Sigmoid colon (tissue), 7 donors: ENCODE measurements around the gene SNF8. TPM values are rescaled to one million over a fixed set of nuclear protein-coding genes. Genes with fewer than 3 reads are reported as not detected.

Source experiments
- DNase-seq: peaks from one replicate; pipeline ENCODE4 v3.0.0-alpha.2; 2019
- H3K27ac ChIP-seq, 4 donors: fragments of 200-600 bp; sonication (generic); one replicate each; pipeline ENCODE4 v1.5.1; 2016 to 2019; ENCODE audit warnings: mild to moderate bottlenecking in 1 of 4
- H3K27me3 ChIP-seq, 3 donors: fragments of 200-600 bp; sonication (generic); one replicate each; pipeline ENCODE4 v1.5.1; 2019; ENCODE audit warnings: mild to moderate bottlenecking in 1 of 3
- H3K36me3 ChIP-seq, 4 donors: fragments of 200-600 bp; sonication (generic); one replicate each; pipeline ENCODE4 v1.5.1; 2016 to 2019
- H3K4me1 ChIP-seq, 4 donors: fragments of 200-600 bp; sonication (generic); one replicate each; pipeline ENCODE4 v1.5.1; 2017 to 2019
- H3K4me3 ChIP-seq, 4 donors: fragments of 200-600 bp; sonication (generic); one replicate each; pipeline ENCODE4 v1.5.1; 2017 to 2019; ENCODE audit warnings: mild to moderate bottlenecking in 2 of 4, moderate library complexity in 1 of 4
- H3K9me3 ChIP-seq, 4 donors: fragments of 200-600 bp in 3 of 4; sonication (generic) in 3 of 4; one replicate each; pipeline versions ENCODE4 v1.5.1 to v1.6.1; 2013 to 2019
- CTCF ChIP-seq, 4 experiments: fragments of 450-650 bp in 3 of 4; fragments of 200-600 bp in 1 of 4; IDR thresholded peaks; one replicate each; pipeline ENCODE4 v1.5.1; 2016 to 2019; ENCODE audit warnings: antibody characterized with exemption in 4 of 4, mild to moderate bottlenecking in 3 of 4, moderate library complexity in 2 of 4
- EP300 ChIP-seq, 4 donors: sonication (generic); formaldehyde crosslinking; IDR thresholded peaks; one replicate each; pipeline ENCODE4 v1.6.1; 2017; ENCODE audit warnings: antibody characterized with exemption in 4 of 4
- POLR2A ChIP-seq, 2 donors: fragments of 450-650 bp; IDR thresholded peaks; one replicate each; pipeline ENCODE4 v1.6.1; 2016; ENCODE audit warnings: antibody characterized with exemption in 2 of 2, mild to moderate bottlenecking in 2 of 2, moderate library complexity in 2 of 2
- POLR2AphosphoS5 ChIP-seq, 4 donors: sonication (generic); formaldehyde crosslinking; IDR thresholded peaks; one replicate each; pipeline ENCODE4 v1.6.1; 2017; ENCODE audit warnings: antibody characterized with exemption in 4 of 4
- WGBS, 2 donors: extraction: QIAGEN DNeasy Blood & Tissue Kit; methylation state at CpG; one replicate each; pipeline ENCODE4 v1.1.7; 2013; 5-methylcytosine and 5-hydroxymethylcytosine counted together
- intact Hi-C: fragments of 100-400 bp; cut with DNase I; formaldehyde crosslinking; loops from one replicate; pipeline ENCODE4 v1.15.1; 2023
- polyA plus RNA-seq, 3 donors: library from polyadenylated mRNA; stranded (reverse); fragments of 200-250 nt; gene quantifications; one replicate each; pipeline ENCODE4 v1.2.3, GENCODE V29; 2013
- total RNA-seq, 4 donors: library from RNA; depleted of rRNA; stranded (reverse); fragments of >200 nt; gene quantifications; one replicate each; pipeline ENCODE4 v1.1.0, GENCODE V29; 2016
- donor health status: healthy with polysubstance abuse.
- donor health status: Bipolar disorder and iron deficiency.
- donor health status: healthy.

Gene SNF8
- total and polyA plus RNA-seq, 7 donors: 74.1 to 174 (median 94.5) TPM

GRCh38 chr17:48990882-48991357 lies 46.3 kb upstream of the SNF8 start:
- Histone ChIP-seq H3K27ac (no peak overlapping the region), H3K27me3 (peaks cover 28 to 97% (median 75%) of the 10 kb centered on the region in 3 donors), H3K4me3 (no peak overlapping the region), H3K9me3 (peaks cover 0 to 3% (median 0%) of the 10 kb centered on the region in 4 donors), H3K4me1 (peaks cover 0 to 5% (median 4%) of the 10 kb centered on the region in 4 donors), H3K36me3 (no peaks in the 10 kb centered on the region)
- WGBS, 2 donors: 16 to 17% methylated on average over 2 of the region's 2 CpGs
- DNase-seq: no peak
- TF ChIP-seq EP300 (IDR thresholded peaks at IDR 0.05): no peak
- no peak for TF ChIP-seq POLR2AphosphoS5 (IDR thresholded peaks at IDR 0.05)
- no peak for TF ChIP-seq CTCF (IDR thresholded peaks at IDR 0.05)
- no peak for TF ChIP-seq POLR2A (IDR thresholded peaks at IDR 0.05)
- intact Hi-C loops: loop anchor here (5.0 to 10.0 kb wide), 2 partner anchors 264 to 376 kb away; partner anchors contain the start of genes HOXB13, HOXB7 and HOXB8

DNA sequence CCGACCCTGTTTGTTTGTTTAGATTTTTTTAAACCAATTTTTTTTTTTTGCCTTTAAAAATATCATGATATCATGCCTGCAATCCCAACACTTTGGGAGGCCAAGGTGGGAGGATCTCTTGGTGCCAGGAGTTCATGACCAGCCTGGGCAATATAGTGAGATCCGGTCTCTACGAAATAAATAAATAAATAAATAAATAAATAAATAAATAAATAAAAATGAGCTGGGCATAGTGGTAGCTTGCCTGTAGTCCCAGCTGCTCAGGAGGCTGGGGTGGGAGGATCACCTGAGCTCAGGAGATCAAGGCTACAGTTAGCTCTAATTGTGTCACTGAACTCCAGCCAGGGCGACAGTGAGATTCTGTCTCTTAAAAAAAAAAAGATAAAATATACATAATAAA lies 44.5 kb upstream of the SNF8 start:
- 63 to 83% methylated on average over 4 of the region's 4 CpGs for WGBS, 2 donors
- peaks cover 0 to 3% (median 0%) of the 10 kb centered on the region in 4 donors for H3K9me3 ChIP-seq
- intact Hi-C loops: no loop called here
- H3K36me3 ChIP-seq: no peaks in the 10 kb centered on the region
- H3K27ac ChIP-seq: no peak overlapping the region
- H3K4me1 ChIP-seq: no peaks in the 10 kb centered on the region
- H3K4me3 ChIP-seq: no peak overlapping the region
- TF ChIP-seq POLR2A (IDR thresholded peaks at IDR 0.05): no peak
- TF ChIP-seq CTCF (IDR thresholded peaks at IDR 0.05): no peak
- no peak for TF ChIP-seq EP300 (IDR thresholded peaks at IDR 0.05)
- peaks cover 11 to 91% (median 60%) of the 10 kb centered on the region in 3 donors for H3K27me3 ChIP-seq
- no peak for DNase-seq

DNA sequence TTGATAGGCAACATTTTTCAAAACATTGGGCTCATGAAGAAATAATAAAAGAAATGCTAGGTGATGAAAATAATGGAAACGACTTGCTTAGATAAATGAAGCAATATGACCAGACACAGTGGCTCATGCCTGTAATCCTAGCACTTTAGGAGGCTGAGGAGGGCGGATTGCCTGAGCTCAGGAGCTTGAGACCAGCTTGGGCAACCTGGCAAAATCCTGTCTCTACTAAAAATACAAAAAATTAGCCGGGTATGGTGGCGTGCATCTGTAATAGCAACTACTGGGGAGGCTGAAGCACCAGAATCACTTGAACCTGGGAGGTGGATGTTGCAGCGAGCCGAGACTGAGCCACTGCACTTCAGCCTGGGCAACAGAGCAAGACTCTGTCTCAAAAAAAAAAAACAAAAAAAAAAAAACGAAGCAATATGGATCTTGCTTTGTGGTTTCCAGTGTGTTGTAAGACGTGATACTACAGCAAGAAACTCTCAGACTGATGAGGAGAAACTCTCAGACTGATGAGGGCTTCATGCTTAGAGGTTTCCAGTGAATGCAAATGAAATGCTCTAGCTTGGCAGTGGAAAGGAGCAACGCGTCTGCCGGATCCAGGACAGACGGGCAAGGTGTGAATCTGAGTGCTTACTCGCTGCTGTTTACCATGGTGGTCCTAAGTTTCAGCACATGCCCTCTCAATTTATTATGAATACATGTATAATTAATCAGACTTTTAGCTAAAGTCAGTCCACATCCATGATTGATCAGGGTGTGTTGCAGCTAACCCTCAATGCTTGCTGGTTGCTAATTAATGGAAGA lies 41.0 kb upstream of the SNF8 start:
- Histone ChIP-seq H3K27ac (no peak overlapping the region), H3K36me3 (no peaks in the 10 kb centered on the region), H3K27me3 (peaks cover 0 to 63% (median 29%) of the 10 kb centered on the region in 3 donors), H3K9me3 (no peaks in the 10 kb centered on the region), H3K4me3 (no peak overlapping the region), H3K4me1 (no peaks in the 10 kb centered on the region)
- TF ChIP-seq POLR2A (IDR thresholded peaks at IDR 0.05) (no peak), POLR2AphosphoS5 (IDR thresholded peaks at IDR 0.05) (no peak), CTCF (IDR thresholded peaks at IDR 0.05) (no peak), EP300 (IDR thresholded peaks at IDR 0.05) (no peak)
- intact Hi-C loops: no loop called here
- 43 to 76% methylated on average over 13 of the region's 13 CpGs for WGBS, 2 donors
- no peak for DNase-seq

DNA sequence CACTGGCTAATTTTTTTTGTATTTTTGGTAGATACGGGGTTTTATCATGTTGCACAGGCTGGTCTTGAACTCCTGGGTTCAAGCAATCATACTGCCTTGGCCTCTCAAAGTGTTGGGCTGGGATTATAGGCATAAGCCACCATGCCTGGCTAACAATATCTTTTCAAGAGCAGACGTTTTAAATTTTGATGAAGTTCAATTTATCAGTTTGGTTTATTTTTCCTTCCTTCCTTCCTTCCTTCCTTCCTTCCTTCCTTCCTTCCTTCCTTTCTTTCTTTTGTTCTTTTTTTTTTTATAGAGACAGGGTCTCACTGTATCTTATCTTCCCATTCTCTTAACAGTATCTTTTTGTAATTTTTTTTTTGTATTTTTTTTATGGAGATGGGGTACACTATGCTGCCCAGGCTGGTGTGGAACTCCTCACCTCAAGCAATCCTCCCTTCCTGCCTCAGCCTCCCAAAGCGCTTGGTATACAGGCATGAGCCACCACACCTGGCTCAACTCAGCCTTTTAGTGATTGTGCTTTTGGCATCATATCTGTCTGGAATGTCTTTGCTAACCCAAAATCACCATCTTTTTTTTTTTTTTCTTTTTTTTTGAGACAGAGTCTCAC lies 37.4 kb upstream of the SNF8 start:
- Histone ChIP-seq H3K9me3 (no peaks in the 10 kb centered on the region), H3K36me3 (no peaks in the 10 kb centered on the region), H3K27me3 (peaks cover 0 to 30% (median 7%) of the 10 kb centered on the region in 3 donors), H3K27ac (no peak overlapping the region), H3K4me3 (no peak overlapping the region), H3K4me1 (no peaks in the 10 kb centered on the region)
- TF ChIP-seq POLR2A (IDR thresholded peaks at IDR 0.05): no peak
- TF ChIP-seq POLR2AphosphoS5 (IDR thresholded peaks at IDR 0.05): no peak
- no peak for TF ChIP-seq EP300 (IDR thresholded peaks at IDR 0.05)
- no peak for TF ChIP-seq CTCF (IDR thresholded peaks at IDR 0.05)
- DNase-seq: no peak
- 66 to 67% methylated on average over 3 of the region's 3 CpGs for WGBS, 2 donors
- intact Hi-C loops: no loop called here
